SK-N-SH treated with all-trans-retinoic acid at 6 μM for 48 hours (cell line): Measurements from ENCODE around the gene COL25A1.

ENCODE experiments used
- ATAC-seq: fragments of 200-7000 bp; cut with Tn5 transposase; 3 replicates; pipeline ENCODE4 v1.9.1; 2020; ENCODE audit warnings: mild to moderate bottlenecking, moderate library complexity
- ARNTL ChIP-seq: fragments of 450-650 bp; formaldehyde crosslinking; IDR thresholded peaks from 2 replicates; pipeline ENCODE4 v1.5.0; 2020; ENCODE audit warnings: low read depth, mild to moderate bottlenecking, moderate library complexity, borderline replicate concordance
- BACH2 ChIP-seq: fragments of 250-450 bp; sonication (Bioruptor Pico); IDR thresholded peaks from 2 replicates; pipeline ENCODE4 v1.9.0; 2021; ENCODE audit warnings: mild to moderate bottlenecking, borderline replicate concordance
- CSDC2 ChIP-seq: fragments of 250-450 bp; sonication (Bioruptor Pico); IDR thresholded peaks from 2 replicates; pipeline ENCODE4 v1.5.0; 2020; ENCODE audit warnings: mild to moderate bottlenecking, moderate library complexity
- ESRRG ChIP-seq: fragments of 250-450 bp; sonication (Bioruptor Pico); IDR thresholded peaks from 2 replicates; pipeline ENCODE4 v1.6.1; 2021; ENCODE audit warnings: mild to moderate bottlenecking
- GLIS3 ChIP-seq: fragments of 250-450 bp; sonication (Bioruptor Pico); IDR thresholded peaks from 2 replicates; pipeline ENCODE4 v1.5.0; 2020; ENCODE audit warnings: mild to moderate bottlenecking, moderate library complexity
- ISL1 ChIP-seq: fragments of 250-450 bp; sonication (Bioruptor Pico); IDR thresholded peaks from 2 replicates; pipeline ENCODE4 v2.1.2; 2022; ENCODE audit warnings: mild to moderate bottlenecking, moderate library complexity
- OSR1 ChIP-seq: fragments of 250-450 bp; sonication (Bioruptor Pico); IDR thresholded peaks from 2 replicates; pipeline ENCODE4 v1.8.0; 2022; ENCODE audit warnings: moderate library complexity, mild to moderate bottlenecking, inconsistent platforms
- PPARA ChIP-seq: fragments of 250-450 bp; sonication (Bioruptor Pico); IDR thresholded peaks from 2 replicates; pipeline ENCODE4 v1.5.0; 2020; ENCODE audit warnings: mild to moderate bottlenecking, borderline replicate concordance
- RARB ChIP-seq: fragments of 250-450 bp; sonication (Bioruptor Pico); IDR thresholded peaks from 2 replicates; pipeline ENCODE4 v1.8.0; 2021; ENCODE audit warnings: mild to moderate bottlenecking, moderate library complexity
- TCF4 ChIP-seq: fragments of 250-450 bp; sonication (Bioruptor Pico); IDR thresholded peaks from 2 replicates; pipeline ENCODE4 v1.8.0; 2021; ENCODE audit warnings: mild to moderate bottlenecking, moderate library complexity, borderline replicate concordance
- ZC3H10 ChIP-seq: fragments of 250-450 bp; sonication (Bioruptor Pico); IDR thresholded peaks from 2 replicates; pipeline ENCODE4 v1.5.1; 2021; ENCODE audit warnings: mild to moderate bottlenecking, moderate library complexity
- ZFP3 ChIP-seq: fragments of 250-450 bp; sonication (Bioruptor Pico); IDR thresholded peaks from 2 replicates; pipeline ENCODE4 v1.5.0; 2020; ENCODE audit warnings: mild to moderate bottlenecking, moderate library complexity
- ZFP30 ChIP-seq: fragments of 450-650 bp; formaldehyde crosslinking; IDR thresholded peaks from 2 replicates; pipeline ENCODE4 v1.5.0; 2022; ENCODE audit warnings: mild to moderate bottlenecking, moderate library complexity
- ZNF70 ChIP-seq: fragments of 450-650 bp; formaldehyde crosslinking; IDR thresholded peaks from 2 replicates; pipeline ENCODE4 v1.5.0; 2020; ENCODE audit warnings: mild to moderate bottlenecking, moderate library complexity
- TF ChIP-seq, protein P1 (sequence below): fragments of 250-450 bp; sonication (Bioruptor Pico); IDR thresholded peaks from 2 replicates; pipeline ENCODE4 v1.8.0; 2020; ENCODE audit warnings: mild to moderate bottlenecking, moderate library complexity, borderline replicate concordance
- TF ChIP-seq, protein P2 (sequence below): fragments of 250-450 bp; sonication (Bioruptor Pico); IDR thresholded peaks from 2 replicates; pipeline ENCODE4 v1.5.0; 2020; ENCODE audit warnings: mild to moderate bottlenecking, moderate library complexity
- TF ChIP-seq, protein P3 (sequence below): fragments of 250-450 bp; sonication (Bioruptor Pico); IDR thresholded peaks from 2 replicates; pipeline ENCODE4 v1.5.1; 2020; ENCODE audit warnings: low read depth, mild to moderate bottlenecking, moderate library complexity
- TF ChIP-seq, protein P4 (sequence below): fragments of 250-450 bp; sonication (Bioruptor Pico); IDR thresholded peaks from 2 replicates; pipeline ENCODE4 v1.5.1; 2021; ENCODE audit warnings: mild to moderate bottlenecking, moderate library complexity

The COL25A1 gene

DNA sequence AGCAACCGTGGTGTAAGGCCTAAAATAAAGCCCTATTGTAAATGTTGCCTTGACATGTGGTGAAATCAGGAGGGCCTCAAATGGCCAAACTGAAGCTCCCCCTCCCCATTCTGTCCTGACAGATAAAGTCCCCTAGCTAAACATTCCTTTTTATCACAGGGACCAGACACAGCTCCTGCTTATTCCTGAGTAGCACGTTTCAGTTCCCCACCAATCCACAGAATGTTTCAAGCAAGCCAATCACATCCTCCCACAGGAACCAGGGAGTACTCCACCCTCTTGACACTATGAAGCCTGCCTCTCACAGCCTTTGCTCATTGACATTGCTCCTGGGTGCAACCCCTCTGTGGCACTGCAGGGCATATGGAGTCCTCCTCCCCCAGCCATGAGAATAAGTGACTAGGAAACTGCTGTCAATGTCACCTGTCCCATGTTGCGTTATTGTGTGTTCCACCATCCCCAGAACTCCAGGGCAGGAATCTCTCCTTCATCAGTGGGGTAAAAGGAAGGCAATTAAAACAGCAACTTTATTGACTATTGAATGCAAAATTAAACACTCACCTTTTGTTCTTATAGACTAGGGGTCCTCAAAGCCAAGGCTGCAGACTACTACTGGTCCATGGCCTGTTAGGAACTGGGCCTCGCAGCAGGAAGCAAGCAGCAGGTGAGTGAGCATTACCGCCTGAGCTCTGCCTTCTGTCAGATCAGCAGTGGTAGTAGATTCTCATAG is 128.1 kb downstream of the COL25A1 start:
- ATAC-seq, result no peak
- TF ChIP-seq ISL1 (no peak), CSDC2 (CRISPR knock-in tag) (no peak), OSR1 (no peak), PPARA (CRISPR knock-in tag) (no peak), ZNF70 (no peak), ZC3H10 (no peak), RARB (CRISPR knock-in tag) (no peak), GLIS3 (CRISPR knock-in tag) (no peak), ARNTL (CRISPR knock-in tag) (no peak), TCF4 (CRISPR knock-in tag) (no peak), ZFP30 (CRISPR knock-in tag) (no peak), ESRRG (no peak)
- TF ChIP-seq, protein P1, sequence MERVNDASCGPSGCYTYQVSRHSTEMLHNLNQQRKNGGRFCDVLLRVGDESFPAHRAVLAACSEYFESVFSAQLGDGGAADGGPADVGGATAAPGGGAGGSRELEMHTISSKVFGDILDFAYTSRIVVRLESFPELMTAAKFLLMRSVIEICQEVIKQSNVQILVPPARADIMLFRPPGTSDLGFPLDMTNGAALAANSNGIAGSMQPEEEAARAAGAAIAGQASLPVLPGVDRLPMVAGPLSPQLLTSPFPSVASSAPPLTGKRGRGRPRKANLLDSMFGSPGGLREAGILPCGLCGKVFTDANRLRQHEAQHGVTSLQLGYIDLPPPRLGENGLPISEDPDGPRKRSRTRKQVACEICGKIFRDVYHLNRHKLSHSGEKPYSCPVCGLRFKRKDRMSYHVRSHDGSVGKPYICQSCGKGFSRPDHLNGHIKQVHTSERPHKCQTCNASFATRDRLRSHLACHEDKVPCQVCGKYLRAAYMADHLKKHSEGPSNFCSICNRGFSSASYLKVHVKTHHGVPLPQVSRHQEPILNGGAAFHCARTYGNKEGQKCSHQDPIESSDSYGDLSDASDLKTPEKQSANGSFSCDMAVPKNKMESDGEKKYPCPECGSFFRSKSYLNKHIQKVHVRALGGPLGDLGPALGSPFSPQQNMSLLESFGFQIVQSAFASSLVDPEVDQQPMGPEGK (CRISPR knock-in tag), result no peak
- TF ChIP-seq, protein P2, sequence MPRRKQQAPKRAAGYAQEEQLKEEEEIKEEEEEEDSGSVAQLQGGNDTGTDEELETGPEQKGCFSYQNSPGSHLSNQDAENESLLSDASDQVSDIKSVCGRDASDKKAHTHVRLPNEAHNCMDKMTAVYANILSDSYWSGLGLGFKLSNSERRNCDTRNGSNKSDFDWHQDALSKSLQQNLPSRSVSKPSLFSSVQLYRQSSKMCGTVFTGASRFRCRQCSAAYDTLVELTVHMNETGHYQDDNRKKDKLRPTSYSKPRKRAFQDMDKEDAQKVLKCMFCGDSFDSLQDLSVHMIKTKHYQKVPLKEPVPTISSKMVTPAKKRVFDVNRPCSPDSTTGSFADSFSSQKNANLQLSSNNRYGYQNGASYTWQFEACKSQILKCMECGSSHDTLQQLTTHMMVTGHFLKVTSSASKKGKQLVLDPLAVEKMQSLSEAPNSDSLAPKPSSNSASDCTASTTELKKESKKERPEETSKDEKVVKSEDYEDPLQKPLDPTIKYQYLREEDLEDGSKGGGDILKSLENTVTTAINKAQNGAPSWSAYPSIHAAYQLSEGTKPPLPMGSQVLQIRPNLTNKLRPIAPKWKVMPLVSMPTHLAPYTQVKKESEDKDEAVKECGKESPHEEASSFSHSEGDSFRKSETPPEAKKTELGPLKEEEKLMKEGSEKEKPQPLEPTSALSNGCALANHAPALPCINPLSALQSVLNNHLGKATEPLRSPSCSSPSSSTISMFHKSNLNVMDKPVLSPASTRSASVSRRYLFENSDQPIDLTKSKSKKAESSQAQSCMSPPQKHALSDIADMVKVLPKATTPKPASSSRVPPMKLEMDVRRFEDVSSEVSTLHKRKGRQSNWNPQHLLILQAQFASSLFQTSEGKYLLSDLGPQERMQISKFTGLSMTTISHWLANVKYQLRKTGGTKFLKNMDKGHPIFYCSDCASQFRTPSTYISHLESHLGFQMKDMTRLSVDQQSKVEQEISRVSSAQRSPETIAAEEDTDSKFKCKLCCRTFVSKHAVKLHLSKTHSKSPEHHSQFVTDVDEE (CRISPR knock-in tag), result no peak
- TF ChIP-seq, protein P3, sequence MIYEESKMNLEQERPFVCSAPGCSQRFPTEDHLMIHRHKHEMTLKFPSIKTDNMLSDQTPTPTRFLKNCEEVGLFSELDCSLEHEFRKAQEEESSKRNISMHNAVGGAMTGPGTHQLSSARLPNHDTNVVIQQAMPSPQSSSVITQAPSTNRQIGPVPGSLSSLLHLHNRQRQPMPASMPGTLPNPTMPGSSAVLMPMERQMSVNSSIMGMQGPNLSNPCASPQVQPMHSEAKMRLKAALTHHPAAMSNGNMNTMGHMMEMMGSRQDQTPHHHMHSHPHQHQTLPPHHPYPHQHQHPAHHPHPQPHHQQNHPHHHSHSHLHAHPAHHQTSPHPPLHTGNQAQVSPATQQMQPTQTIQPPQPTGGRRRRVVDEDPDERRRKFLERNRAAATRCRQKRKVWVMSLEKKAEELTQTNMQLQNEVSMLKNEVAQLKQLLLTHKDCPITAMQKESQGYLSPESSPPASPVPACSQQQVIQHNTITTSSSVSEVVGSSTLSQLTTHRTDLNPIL (CRISPR knock-in tag), result no peak
- TF ChIP-seq, all 23 proteins: peak for 0

DNA sequence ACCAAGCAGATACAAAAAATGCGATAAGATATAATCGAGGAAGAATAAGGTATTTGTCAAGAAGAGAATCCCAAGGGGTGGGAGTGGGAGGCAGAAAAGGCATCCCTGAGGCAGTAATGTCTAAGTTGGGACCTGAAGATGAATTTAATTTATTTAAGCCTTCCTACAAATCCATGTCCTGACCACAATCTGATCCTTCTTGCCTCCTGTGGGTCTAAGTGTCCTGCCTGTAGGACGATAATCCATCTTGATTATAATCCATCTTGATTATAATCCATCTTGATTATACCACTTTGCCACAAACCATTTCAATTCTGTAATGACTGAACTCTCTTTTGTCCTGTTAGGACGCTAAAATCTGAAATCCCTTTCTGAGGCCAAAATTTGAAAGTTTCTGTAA is 130.2 kb downstream of the COL25A1 start:
- ATAC-seq, result no peak
- TF ChIP-seq BACH2 (CRISPR knock-in tag) (no peak), ZNF70 (no peak), RARB (CRISPR knock-in tag) (no peak), ZFP30 (CRISPR knock-in tag) (no peak), ZFP3 (CRISPR knock-in tag) (no peak), ISL1 (no peak), ESRRG (no peak)

DNA sequence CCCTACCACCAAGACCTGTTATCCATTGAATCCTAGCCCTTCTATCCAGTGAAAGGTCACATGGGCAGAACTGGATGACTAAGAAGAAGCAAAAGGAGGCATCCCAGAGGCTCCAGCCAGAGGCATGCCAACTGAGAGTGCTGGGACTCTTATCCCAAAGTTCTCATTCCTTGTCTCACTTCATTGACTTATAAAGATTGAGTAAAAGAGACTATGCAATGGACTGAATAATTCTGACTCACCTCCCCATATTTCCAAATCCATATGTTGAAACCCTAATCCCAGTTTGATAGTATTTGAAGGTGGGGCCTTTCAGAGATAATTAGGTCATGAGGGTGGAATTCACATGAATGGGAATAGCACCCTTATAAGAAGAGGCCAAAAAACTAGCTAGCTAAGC is 131.4 kb downstream of the COL25A1 start:
- no peak for TF ChIP-seq ZFP30 (CRISPR knock-in tag)
- TF ChIP-seq RARB (CRISPR knock-in tag), result no peak
- TF ChIP-seq ISL1, result no peak
- TF ChIP-seq, protein P2 (CRISPR knock-in tag), result no peak
- no peak for TF ChIP-seq ZNF70
- TF ChIP-seq, protein P4, sequence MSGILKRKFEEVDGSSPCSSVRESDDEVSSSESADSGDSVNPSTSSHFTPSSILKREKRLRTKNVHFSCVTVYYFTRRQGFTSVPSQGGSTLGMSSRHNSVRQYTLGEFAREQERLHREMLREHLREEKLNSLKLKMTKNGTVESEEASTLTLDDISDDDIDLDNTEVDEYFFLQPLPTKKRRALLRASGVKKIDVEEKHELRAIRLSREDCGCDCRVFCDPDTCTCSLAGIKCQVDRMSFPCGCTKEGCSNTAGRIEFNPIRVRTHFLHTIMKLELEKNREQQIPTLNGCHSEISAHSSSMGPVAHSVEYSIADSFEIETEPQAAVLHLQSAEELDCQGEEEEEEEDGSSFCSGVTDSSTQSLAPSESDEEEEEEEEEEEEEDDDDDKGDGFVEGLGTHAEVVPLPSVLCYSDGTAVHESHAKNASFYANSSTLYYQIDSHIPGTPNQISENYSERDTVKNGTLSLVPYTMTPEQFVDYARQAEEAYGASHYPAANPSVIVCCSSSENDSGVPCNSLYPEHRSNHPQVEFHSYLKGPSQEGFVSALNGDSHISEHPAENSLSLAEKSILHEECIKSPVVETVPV, result no peak
- TF ChIP-seq CSDC2 (CRISPR knock-in tag), result no peak
- TF ChIP-seq, protein P3 (CRISPR knock-in tag), result no peak
- ATAC-seq, result no peak
